Measurements from ENCODE around the gene KIRREL3.

Gene KIRREL3

DNA sequence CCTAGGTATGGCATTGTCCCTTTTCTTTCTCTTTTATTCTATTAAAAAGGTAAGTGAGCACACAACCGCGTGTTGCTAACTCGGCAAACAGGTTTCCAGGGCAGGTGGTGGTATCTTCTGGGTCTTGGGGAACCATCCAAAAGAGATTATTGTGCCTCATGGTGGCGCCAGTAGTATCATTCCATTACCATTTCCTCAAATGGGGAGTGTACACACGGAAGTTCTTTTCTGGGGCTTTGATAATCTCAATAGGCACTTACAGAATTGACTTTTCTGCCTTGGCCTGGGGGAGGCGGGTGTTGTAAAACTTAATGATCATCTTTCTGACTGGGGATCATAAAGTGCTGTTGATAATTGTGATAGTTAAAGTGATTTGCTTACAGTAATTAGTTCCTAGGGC, 234.1 kb downstream of the KIRREL3 start:
- DNase-seq, result no peak

DNA sequence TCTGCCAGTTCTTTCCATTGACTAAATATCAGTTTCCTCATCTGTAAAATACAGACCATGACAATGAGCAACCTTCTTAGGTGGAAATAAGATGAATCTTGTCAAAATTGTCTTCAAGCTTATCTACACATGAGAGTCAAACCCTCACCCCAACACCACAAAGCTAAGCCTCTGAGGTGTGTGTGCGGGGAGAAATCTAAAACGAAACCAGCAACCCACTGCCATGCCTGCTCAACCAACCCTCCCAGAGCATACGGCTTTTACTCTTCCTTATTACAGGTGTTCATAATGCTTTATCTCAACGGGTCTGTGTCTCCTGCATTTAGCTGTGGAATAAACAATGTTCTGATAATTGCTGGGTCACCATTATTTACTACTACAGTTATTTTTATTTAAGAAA, 235.4 kb downstream of the KIRREL3 start:
- no peak for DNase-seq

DNA sequence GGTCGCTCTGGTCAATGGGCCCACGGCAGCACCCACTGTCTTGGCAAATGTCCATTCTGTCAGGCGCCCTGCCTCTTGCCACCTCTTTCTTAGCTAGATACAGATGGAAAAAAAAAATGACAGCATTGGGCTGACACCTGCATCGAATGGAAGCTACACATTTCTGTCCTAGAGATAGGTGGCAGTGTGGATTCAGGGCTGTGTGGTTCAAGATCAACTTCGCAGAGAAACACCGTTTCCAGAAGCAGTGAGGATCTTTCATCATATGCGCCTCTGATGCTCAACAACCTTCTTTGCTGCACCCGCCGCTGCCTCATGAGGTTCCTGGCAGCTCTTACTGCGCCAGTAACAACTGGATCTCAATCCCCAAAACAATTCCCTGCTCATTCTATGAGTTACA, 236.3 kb downstream of the KIRREL3 start:
- no peak for DNase-seq

DNA sequence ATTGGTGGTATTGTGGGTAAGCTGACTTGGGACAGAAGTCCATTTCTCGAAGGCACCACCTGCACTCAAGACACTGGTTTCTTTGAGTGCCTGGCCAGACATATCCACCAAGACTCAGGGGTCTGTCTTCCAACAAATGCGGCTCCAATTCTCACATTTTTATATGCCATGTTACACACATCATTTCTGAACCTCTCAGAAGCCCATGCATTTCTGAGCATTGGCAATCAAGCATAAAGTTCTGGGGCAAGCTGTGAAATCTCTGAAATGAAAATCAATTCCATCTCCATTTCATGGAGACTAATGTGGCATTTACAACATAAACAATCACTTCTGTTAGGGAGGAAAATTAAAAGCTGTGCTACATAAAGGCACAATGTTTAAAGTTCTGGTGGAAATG, 243.7 kb downstream of the KIRREL3 start:
- no peak for DNase-seq

DNA sequence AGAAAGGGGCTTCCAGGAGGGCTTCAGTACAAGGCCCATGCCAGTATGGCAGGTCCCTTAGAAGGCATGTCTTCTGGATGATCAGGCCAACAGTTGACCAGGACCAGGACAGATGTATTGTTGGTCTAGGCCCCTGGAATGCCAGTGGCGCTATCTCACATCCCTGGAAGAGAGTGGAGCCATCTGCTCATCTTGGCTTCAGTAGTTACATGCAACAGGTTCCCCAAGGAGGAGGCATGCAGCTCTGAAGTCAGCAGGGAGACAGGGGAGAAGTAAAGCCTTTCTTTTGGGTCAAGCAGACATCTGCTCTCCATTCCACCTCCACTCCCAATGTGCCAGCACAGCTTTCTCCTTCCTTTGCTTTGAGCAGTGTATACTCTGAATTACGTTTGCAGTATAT, 244.1 kb downstream of the KIRREL3 start:
- DNase-seq, result no peak

DNA sequence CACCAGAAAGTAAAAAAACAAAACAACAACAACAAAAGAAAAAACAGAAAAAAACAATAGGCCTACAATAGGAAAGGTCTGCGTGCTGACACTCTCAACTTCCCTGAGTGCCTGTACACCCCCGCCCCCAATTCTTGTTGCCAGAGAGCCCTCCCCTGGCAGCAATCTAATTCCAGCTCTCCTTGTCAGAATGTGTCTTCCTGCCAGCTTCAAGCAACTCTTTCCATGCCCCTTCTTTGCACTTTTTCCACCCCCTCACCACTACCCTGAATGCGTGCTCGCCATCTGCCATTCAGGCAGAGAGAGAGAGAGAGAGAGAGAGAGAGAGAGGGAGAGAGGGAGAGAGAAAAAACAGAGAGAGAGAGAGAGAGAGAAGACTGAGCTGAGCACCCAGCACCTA, 245.0 kb downstream of the KIRREL3 start:
- no peak for DNase-seq

DNA sequence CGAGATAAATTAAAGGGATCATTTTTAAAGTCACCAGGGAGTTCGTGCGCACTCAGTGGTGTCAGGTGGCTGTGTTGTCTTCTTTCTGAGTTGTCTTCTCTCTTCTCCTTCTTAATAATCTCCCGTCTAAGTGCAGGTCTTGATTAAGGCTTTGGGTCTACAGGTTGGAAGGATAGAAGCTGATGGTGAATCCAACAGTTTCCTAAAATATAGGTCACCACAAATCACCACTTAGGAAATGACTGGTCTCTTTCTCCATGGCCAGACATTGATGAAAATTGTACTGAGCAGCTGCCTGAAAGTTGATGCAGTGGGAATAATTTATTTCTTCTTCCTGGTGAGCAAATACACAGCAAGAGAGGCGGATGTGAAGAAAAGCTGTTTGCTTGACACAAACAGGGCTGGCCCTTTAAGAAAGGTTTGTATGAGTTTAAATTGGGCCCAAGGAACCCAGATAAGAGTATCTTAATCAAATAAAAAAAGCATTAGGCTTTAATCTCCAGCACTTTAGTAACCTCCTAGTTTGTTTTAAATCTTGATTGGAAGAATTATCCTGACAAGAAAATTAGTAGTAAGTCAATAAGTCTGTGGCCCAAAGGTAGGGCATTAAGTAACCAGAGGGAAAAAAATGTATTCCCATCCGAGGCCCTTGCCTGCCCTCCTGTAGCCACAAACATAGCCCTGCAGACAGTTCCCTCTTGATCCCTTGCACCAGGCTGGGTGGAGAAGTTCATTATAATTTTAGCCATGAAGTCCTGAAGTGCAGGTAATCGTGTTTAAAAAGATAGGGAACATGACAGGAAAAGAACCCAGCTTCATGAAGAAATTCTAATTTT, 245.8 kb downstream of the KIRREL3 start:
- no peak for DNase-seq

DNA sequence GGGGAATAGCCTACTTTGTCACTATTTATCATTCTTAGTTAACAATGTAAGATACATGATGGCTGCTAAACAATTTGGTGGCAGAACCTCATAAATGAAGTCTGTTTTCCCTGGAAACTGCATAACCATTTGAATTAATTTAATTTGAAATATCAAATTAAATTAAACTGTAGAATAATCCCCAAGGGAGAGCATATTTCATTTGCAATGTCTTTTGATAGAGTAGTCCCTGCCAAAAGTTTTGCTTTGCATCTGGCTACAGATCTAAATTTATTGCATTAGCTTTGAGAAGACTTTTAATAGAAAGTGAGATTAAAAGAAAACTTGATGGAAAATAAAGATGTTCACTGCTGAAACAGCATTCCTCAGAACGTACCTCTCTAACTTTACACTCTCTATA, 246.6 kb downstream of the KIRREL3 start:
- DNase-seq, result no peak

DNA sequence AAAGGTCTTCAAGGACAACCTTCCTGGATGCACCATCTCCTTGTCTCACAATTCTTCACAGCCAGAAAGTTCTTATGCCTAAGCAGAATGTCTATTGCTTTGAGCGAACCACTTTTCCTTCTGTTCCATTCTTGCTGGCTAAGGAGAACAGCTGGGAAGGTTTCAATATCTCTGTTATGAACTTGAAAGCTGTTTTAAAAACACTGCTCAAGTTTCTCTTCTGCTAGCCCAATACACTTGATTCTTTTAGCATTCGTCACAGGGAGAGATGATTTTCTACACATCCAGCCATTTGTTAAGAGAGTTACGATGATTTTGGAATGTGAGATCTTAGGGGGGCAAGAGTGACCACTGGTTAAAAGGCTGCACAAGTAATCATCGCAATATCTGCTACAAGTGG, 249.3 kb downstream of the KIRREL3 start:
- no peak for DNase-seq

DNA sequence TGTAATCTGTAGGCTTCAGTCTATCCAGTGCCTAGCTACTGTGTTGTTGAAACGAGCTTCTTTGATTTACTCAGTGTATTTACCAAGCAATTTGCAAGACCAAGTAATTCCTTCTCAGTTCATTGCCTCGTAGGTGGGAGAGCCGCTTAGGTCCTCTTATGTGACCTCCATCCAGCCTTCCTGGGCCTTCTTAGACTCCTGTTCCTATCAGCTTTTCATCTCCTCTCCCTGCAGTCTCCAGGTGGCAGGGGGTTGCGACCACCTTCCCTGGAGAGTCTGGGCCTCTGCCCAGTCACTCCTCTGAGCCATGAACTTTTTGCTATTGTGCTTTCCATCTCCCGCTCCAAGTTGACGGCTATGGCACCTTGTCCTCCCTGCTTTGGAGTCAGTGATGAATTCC, 251.8 kb downstream of the KIRREL3 start:
- DNase-seq, result no peak

DNA sequence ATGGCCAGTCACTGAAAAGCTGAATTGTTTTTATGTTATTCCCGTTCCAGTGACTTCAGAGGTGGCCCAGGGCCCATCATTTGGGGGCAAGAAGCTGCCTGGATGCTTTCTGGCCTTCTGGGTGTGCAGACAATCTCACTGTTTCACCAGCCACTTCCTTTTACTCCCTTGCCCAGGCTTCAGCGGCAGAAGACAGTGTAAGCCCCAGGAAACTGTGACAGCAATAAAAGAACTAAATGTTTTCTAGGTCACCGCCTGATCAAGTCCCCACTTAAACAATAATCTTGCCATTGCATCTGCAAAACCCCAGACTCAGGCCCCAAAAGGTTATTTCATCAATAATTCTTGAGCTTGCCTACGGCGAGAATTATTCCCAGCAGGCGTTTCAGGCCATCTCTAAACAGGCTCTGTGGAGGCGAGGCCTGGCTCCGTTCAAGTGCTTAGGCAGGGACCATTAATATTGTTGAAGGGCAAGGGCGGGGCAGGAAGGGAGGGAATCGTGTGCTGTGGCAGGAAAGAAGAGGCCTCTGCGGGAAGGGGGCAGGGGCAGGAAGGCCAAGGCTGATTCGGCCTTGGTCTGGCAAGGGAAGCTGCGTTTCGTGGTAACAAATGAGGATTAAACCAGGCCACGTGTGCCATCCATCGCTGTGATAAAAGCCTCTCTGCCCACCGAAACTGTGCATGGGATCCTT, 252.3 kb downstream of the KIRREL3 start:
- no peak for DNase-seq

DNA sequence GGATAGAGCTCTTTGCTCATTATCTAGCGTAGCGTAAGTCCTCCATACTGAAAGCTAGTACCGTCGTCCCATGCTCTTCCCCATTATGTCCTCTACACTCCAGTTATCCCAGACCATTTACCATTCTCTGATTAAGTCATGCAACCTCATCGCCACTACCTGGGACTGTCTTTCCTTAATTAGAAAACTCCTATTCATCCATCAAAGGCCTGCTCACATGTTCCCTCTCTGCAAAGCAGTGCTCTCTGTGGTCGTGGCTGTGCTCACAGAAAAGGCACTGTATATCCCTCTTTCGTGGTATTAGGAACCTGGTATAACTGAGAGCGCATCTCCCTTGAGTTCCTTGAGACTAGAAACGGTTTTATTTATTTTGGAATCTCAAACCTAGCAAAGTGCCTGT, 253.3 kb downstream of the KIRREL3 start:
- DNase-seq, result no peak

DNA sequence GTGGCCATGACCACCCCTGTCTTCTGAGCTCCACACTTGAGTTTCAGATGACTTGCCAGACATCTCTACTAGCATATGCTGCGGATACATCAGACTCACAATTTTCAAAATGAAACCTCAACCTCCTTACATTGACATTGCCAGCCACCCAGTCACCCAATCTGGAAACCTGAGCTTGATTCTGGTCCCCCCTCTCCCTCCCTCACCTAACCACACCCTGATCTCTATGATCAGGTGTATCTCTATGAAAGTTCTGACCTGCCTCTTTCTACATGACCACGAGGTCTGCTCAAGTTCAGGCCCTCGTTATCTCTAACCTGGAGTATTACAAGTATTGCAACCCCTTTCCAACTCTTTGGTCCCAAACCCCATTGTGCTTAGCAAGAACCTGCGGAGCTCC, 254.1 kb downstream of the KIRREL3 start:
- no peak for DNase-seq

DNA sequence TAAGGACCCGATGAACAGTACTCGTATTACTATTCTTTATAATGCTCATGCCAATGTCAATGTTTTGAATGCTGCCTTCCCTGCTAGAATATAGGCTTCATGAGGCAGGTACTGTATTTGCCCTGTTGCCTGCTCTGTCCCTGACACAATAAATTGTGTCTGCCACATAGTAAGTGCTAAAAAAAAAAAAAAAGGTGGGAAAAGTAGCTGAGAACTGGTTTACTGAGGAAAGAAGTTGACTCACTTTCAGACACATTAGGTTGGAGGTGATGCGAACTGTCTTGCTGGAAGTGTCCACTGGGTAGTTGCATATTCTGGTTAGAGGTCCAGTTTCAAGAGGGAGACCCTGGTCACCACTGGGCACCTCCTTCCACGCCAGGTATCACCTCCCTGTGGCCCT, 255.9 kb downstream of the KIRREL3 start:
- DNase-seq, result no peak

DNA sequence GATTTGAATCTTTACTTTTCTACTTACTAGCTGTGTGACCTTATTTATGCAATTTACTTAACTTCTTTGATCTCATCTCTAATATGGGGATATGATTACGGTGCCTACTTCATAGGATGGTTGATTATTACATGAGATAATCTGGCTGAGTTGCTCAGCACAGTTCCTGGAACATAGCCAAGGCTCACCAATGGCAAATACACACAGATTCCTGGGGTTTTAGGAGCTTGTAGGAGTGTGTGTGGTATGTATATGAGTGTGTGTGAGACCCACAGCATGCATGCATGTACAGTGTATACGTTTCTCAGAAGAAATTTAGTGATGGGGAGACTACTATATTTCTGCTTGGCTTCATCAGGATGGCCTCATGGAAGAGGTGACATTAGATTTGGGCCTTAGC, 256.9 kb downstream of the KIRREL3 start:
- no peak for DNase-seq

DNA sequence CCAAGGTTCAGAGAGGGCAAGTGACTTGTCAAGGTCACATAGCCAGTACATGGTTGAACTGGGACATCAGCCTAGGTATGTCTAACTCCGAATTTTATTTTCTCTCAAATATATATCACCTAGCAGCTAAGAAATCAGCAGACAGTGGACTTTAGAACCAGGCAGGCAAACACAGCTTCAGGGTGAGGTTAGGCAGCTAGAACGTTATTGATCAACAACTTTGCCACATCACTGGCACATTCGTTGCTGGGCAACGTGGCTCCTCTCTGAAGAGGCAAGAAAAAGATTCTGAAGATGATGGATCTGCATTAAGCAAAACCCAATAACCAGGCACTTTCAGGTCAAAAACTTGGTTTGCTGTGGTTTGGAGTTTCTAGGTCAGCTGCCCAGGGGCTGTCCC, 258.0 kb downstream of the KIRREL3 start:
- no peak for DNase-seq

DNA sequence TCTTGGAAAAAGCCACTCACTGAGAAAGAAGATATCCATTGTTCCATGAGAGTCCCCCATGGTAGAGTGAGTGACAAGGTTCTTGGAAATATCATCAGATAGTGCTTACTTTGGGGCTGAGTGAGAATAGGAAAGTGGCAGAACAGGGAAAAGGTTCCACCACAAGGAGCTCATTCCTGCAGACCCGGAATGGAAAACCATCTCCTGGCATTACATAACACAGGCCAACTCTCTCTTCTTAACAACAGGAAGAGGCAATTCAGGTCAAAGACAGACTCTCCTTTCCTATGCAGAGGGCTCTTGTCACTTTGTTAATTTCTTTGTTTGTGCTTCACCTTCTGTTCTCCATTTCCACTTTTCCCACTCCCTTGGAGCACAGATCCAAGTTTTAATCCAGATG, 259.7 kb downstream of the KIRREL3 start:
- no peak for DNase-seq

DNA sequence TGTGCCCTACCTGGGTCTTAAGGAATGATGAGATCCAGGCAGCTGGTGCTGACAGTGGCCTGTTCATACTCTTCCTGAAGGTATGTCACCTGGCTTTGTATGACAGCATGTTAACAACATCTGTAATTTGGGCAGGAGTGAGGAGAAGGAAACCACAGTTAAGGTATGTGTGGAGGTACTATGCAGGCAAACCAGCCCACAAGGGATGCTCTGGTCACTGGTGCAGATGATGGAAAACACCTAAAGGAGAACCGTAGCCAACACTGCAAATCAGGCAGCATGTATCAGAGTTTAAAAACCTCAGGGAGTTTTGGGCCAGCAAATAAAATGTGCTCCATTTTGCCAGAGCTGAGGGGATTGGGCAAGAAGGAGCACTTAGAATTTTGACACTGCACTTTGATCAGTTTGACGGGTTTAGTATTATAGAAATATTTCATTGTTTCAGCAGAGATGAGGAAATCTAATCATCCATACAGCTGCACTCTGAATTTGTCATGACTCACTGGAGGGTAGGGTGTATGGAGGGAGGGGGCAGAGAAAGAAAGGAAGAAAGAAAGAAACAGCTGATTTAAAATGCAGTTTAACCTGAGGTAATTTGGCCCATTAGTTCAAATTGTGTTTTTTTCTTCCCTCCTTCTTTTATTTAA, 260.9 kb downstream of the KIRREL3 start:
- no peak for DNase-seq

DNA sequence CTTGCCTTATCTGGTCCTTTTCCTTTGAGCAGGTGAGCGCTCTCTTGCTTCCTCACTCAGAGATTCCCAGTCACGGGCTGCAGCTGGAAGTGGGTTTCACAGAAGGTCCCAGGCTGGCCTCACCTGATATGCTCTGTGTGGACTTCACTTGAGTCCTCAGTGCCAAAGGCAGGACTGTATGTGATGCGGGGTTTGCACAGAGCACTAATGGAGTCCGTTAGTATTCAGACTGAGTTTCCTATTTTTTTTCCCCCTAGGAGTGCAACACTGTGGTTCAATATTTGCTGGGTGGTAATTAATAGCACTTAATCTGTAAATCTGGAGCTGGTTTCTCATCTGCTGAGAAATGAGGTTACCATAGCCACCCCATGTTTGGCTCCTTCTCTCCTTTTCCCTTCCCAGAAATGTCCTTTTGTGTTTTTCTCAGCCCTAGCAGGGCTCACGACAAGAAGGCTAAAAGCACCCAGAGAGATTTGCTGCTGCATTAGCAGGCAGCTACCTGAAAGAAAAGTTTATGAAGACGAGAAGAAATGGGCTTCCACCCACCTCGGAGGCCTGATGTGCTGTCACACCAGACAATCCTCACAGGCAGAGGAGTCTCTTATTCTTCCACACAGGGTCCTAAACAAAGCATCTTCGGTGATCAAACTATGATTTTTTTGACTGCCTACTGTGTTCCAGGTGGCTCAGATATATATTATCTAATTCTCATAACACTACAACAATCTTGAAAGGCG, 262.1 kb downstream of the KIRREL3 start:
- no peak for DNase-seq

DNA sequence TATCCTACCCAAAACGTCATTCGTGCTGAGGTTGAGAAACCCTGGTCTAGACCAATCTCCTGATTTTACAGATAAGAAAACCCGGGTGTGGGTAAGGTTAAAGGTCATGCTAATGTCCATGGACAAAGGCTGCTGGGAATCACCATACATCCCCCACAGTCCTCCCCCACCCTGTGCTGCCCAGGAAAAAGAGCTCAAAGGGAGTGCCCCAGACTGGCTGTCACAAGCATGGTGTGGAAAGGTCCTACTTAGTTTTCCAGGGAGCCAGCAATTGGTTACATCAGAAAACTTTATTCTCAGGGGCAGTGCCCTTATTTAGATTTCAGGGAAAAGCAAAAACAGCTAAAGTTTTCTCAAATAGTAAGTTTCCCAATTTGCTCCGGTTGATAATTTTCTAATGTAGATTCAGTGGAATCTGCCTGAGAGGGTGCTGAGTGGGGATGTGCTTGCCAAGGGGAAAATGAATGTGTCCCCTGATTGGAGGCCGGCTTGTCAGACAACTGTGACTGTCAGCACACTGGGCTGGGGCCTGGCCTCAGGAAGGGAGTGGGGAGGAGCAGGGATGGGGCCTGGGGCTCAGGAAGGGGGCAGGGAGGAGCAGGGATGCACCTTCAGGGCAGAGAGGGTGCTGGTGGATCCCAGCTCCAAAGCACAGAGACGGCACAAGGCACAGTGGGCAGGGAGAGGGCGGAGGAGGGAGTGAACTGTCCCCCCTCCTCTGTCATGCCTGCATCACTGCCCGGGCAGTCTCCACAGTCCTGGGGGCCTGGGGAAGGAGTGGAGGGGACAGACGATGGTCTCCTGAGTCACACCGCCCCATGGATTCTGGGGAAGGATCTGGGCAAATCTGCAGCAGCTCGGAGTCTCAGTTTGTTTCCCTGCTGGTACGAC, 263.6 kb downstream of the KIRREL3 start:
- DNase-seq, result no peak

DNA sequence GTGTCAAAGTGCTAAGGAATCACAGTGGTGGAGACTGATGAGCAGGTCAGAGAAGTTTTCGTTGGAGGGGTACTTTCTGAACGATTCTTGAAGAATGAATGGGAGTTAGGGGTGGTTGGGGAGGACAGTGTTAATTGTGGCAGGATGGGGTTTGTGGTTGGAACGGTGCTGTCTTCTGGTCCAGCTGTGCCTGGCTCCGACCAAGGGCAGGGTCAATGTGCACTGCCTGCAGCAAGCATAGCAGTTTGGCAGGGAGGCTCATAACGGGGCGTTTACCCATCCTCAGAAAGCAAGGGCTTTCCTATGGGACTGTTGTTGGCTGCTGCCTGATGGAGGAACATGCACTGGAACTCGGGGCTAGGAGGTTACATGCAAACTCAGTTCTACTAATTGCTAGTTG, 265.8 kb downstream of the KIRREL3 start:
- DNase-seq, result no peak

DNA sequence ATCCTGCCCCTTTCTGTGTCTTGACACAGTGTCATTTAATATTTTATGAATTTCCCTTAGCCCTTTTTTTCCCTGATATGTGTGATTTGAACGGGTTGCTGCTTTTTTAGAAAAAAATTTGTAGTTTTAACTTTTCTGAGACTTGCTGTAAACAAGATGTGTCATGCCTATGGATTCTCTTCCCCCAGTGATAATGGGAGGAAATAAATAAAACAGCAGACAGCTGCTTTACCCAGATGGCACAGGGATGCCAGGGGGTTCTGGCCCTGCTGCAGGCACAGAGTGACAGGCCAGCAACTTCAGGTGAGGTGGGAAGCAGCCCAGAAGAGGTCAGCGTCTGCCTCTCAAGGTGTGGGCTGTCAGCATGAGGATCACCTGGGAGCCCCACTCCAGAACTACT, 266.9 kb downstream of the KIRREL3 start:
- DNase-seq, result no peak
